GM13976 (cell line): ENCODE data around the gene FEM1C.

Experiments
- DNase-seq: peaks from one replicate; pipeline ENCODE4 v3.0.0; 2012; ENCODE audit warnings: low spot score
- CTCF ChIP-seq: IDR thresholded peaks from 2 replicates; pipeline ENCODE4 v1.5.1; 2012; ENCODE audit warnings: borderline replicate concordance, mild to moderate bottlenecking; ENCODE audit not compliant: insufficient read depth; ENCODE audit errors: extremely low read depth, missing control alignments, control extremely low read depth
- in situ Hi-C: fragments of 300-500 bp; cut with MboI; formaldehyde crosslinking; loops from one replicate; pipeline ENCODE4 v1.12.0; 2022; ENCODE audit warnings: low sequenced_read_pairs, mixed read lengths, inconsistent platforms; ENCODE audit not compliant: unreplicated experiment

FEM1C gene

GRCh38 chr5:115516372-115516771 lies 28.2 kb downstream of the FEM1C start:
- DNase-seq, result no peak
- in situ Hi-C loops, result no loop called here
- no peak for TF ChIP-seq CTCF

- in situ Hi-C loops, result no loop called here
- no peak for TF ChIP-seq CTCF
- DNase-seq, result no peak
These were observed 30.4 kb downstream of the FEM1C start for GRCh38 chr5:115514220-115514619.

- DNase-seq, result no peak
- in situ Hi-C loops, result no loop called here
- no peak for TF ChIP-seq CTCF
These were observed 32.9 kb downstream of the FEM1C start for GRCh38 chr5:115511632-115512031.

GRCh38 chr5:115510145-115510645 lies 34.4 kb downstream of the FEM1C start:
- TF ChIP-seq CTCF, result no peak
- in situ Hi-C loops, result no loop called here
- DNase-seq, result no peak

- in situ Hi-C loops, result no loop called here
- DNase-seq, result no peak
- TF ChIP-seq CTCF, result no peak
These were observed 35.0 kb downstream of the FEM1C start for GRCh38 chr5:115509547-115509946.

GRCh38 chr5:115507681-115508080 lies 36.9 kb downstream of the FEM1C start:
- no peak for TF ChIP-seq CTCF
- DNase-seq, result no peak
- in situ Hi-C loops, result no loop called here

GRCh38 chr5:115503420-115503819 lies 41.2 kb downstream of the FEM1C start:
- no peak for TF ChIP-seq CTCF
- no peak for DNase-seq
- in situ Hi-C loops, result no loop called here
